Hepatocyte (in vitro differentiated cells): ENCODE data around the gene MAFB. TPM values are rescaled to one million over a fixed set of nuclear protein-coding genes. Genes with fewer than 3 reads are reported as not detected.

Experiments
- DNase-seq: peaks from one replicate; pipeline ENCODE4 v3.0.0-alpha.2; 2016; ENCODE audit warnings: low spot score
- H2AFZ ChIP-seq: fragments of 200-600 bp; sonication (generic); 2 replicates; pipeline ENCODE4 v1.6.0; 2016; ENCODE audit warnings: antibody characterized with exemption, mild to moderate bottlenecking
- H3K27ac ChIP-seq: fragments of 200-600 bp; sonication (generic); 2 replicates; pipeline ENCODE4 v1.5.1; 2016; ENCODE audit warnings: mild to moderate bottlenecking
- H3K27me3 ChIP-seq: fragments of 200-600 bp; sonication (generic); 2 replicates; pipeline ENCODE4 v1.6.1; 2016
- H3K36me3 ChIP-seq: fragments of 200-600 bp; sonication (generic); replicated peaks from 2 replicates; pipeline ENCODE4 v1.5.1; 2016; ENCODE audit warnings: low read depth; ENCODE audit not compliant: insufficient read depth
- H3K4me1 ChIP-seq: fragments of 200-600 bp; sonication (generic); 2 replicates; pipeline ENCODE4 v1.5.1; 2016; ENCODE audit warnings: mild to moderate bottlenecking, moderate library complexity; ENCODE audit not compliant: insufficient read depth
- H3K4me2 ChIP-seq: fragments of 200-600 bp; sonication (generic); 2 replicates; pipeline ENCODE4 v1.6.0; 2016
- H3K4me3 ChIP-seq: fragments of 200-600 bp; sonication (generic); 2 replicates; pipeline ENCODE4 v1.5.1; 2016; ENCODE audit warnings: mild to moderate bottlenecking
- H3K79me2 ChIP-seq: fragments of 200-600 bp; sonication (generic); 2 replicates; pipeline ENCODE4 v1.6.0; 2017; ENCODE audit warnings: mild to moderate bottlenecking
- H3K9me2 ChIP-seq: fragments of 200-600 bp; sonication (generic); replicated peaks from 2 replicates; pipeline ENCODE4 v1.6.0; 2017; ENCODE audit warnings: mild to moderate bottlenecking; ENCODE audit not compliant: insufficient read depth
- H3K9me3 ChIP-seq: fragments of 200-600 bp; sonication (generic); 2 replicates; pipeline ENCODE4 v1.5.1; 2016; ENCODE audit warnings: low read depth, mild to moderate bottlenecking
- H4K20me1 ChIP-seq: fragments of 200-600 bp; sonication (generic); 2 replicates; pipeline ENCODE4 v1.6.0; 2016; ENCODE audit warnings: mild to moderate bottlenecking; ENCODE audit not compliant: insufficient read depth, poor library complexity, severe bottlenecking
- CTCF ChIP-seq: fragments of 200-600 bp; sonication (generic); IDR thresholded peaks from 2 replicates; pipeline ENCODE4 v1.5.1; 2016; ENCODE audit warnings: antibody characterized with exemption, mild to moderate bottlenecking; ENCODE audit not compliant: poor library complexity
- EZH2 ChIP-seq: fragments of 200-600 bp; sonication (generic); IDR thresholded peaks from 2 replicates; pipeline ENCODE4 v1.6.1; 2016; ENCODE audit warnings: antibody characterized with exemption, mild to moderate bottlenecking, borderline replicate concordance
- EZH2phosphoT487 ChIP-seq: fragments of 200-600 bp; sonication (generic); IDR thresholded peaks from one replicate; pipeline ENCODE4 v1.6.1; 2018; ENCODE audit warnings: antibody characterized with exemption, mild to moderate bottlenecking, low read depth, moderate library complexity; ENCODE audit not compliant: unreplicated experiment, severe bottlenecking
- WGBS: methylation state at CpG from one replicate; pipeline ENCODE4 v1.1.6; 2016; ENCODE audit warnings: low lambda C conversion rate; ENCODE audit errors: missing lambda C conversion rate; 5-methylcytosine and 5-hydroxymethylcytosine counted together
- polyA plus RNA-seq: library from polyadenylated mRNA; unstranded; fragments of >200 nt; fragmentation: Nextera tagmentation; extraction: Ambion mirVana; gene quantifications from 2 replicates; pipeline ENCODE4 v1.2.1, GENCODE V29; 2016
- total RNA-seq: library from RNA; depleted of rRNA; stranded (reverse); fragments of >200 nt; gene quantifications from 2 replicates; pipeline ENCODE4 v1.2.3, GENCODE V29; 2014

MAFB gene
- total and polyA plus RNA-seq, 2 experiments from 2014 or later = 3.4 to 4.1 TPM

- Histone ChIP-seq H3K79me2 (no peaks in the 10 kb centered on the region), H3K9me2 (no peaks in the 10 kb centered on the region), H4K20me1 (peaks cover 3% of the 10 kb centered on the region), H2AFZ (peak overlapping the region; percentile 69), H3K27me3 (peaks cover 80% of the 10 kb centered on the region), H3K27ac (no peak overlapping the region), H3K4me2 (peak overlapping the region; percentile 90), H3K9me3 (no peaks in the 10 kb centered on the region), H3K4me3 (peak overlapping the region; percentile 37), H3K4me1 (peaks cover 29% of the 10 kb centered on the region), H3K36me3 (no peaks in the 10 kb centered on the region)
- DNase-seq = peak; percentile 67
- 4% methylated on average over 52 of the region's 58 CpGs for whole genome bisulfite sequencing
- TF ChIP-seq EZH2phosphoT487 = peak; percentile 11
- TF ChIP-seq EZH2 = peak; percentile 82
- TF ChIP-seq CTCF = no peak
These were observed 5.7 kb downstream of the MAFB start for GRCh38 chr20:40683221-40683893.

GRCh38 chr20:40682104-40682981 lies 6.7 kb downstream of the MAFB start:
- H3K4me1 ChIP-seq = peaks cover 26% of the 10 kb centered on the region
- peaks cover 85% of the 10 kb centered on the region for H3K27me3 ChIP-seq
- peak overlapping the region; percentile 90 for H3K4me2 ChIP-seq
- no peak for DNase-seq
- no peak overlapping the region for H3K27ac ChIP-seq
- peak overlapping the region; percentile 69 for H2AFZ ChIP-seq
- H3K9me2 ChIP-seq = no peaks in the 10 kb centered on the region
- H3K9me3 ChIP-seq = no peaks in the 10 kb centered on the region
- TF ChIP-seq CTCF = no peak
- TF ChIP-seq EZH2 = no peak
- TF ChIP-seq EZH2phosphoT487 = no peak
- peaks cover 3% of the 10 kb centered on the region for H4K20me1 ChIP-seq
- H3K36me3 ChIP-seq = no peaks in the 10 kb centered on the region
- no peaks in the 10 kb centered on the region for H3K79me2 ChIP-seq
- peak overlapping the region; percentile 37 for H3K4me3 ChIP-seq
- 28% methylated on average over 25 of the region's 30 CpGs for WGBS

- H3K4me2 ChIP-seq = no peak overlapping the region
- peaks cover 21% of the 10 kb centered on the region for H3K4me1 ChIP-seq
- 83% methylated on average over 13 of the region's 13 CpGs for WGBS
- H2AFZ ChIP-seq = no peak overlapping the region
- peaks cover 3% of the 10 kb centered on the region for H4K20me1 ChIP-seq
- no peak for TF ChIP-seq CTCF
- TF ChIP-seq EZH2 = no peak
- no peak for TF ChIP-seq EZH2phosphoT487
- no peaks in the 10 kb centered on the region for H3K79me2 ChIP-seq
- H3K27me3 ChIP-seq = peaks cover 82% of the 10 kb centered on the region
- no peaks in the 10 kb centered on the region for H3K36me3 ChIP-seq
- no peaks in the 10 kb centered on the region for H3K9me3 ChIP-seq
- DNase-seq = no peak
- no peaks in the 10 kb centered on the region for H3K9me2 ChIP-seq
- no peak overlapping the region for H3K4me3 ChIP-seq
- H3K27ac ChIP-seq = no peak overlapping the region
These were observed 7.4 kb downstream of the MAFB start for GRCh38 chr20:40681684-40682083.
